GM10847 (cell line): ENCODE measurements around the gene ACY1.

Source experiments
- POLR2A ChIP-seq: IDR thresholded peaks from 2 replicates; pipeline ENCODE4 v1.6.1; 2011; ENCODE audit not compliant: insufficient read length; ENCODE audit errors: extremely low read depth

The ACY1 gene

GRCh38 chr3:52020796-52021195 is 37.5 kb downstream of the ACY1 start:
- TF ChIP-seq POLR2A: no peak

- TF ChIP-seq POLR2A: no peak
Observed at GRCh38 chr3:52021489-52022268, 38.3 kb downstream of the ACY1 start.

GRCh38 chr3:52022323-52023100 is 39.2 kb downstream of the ACY1 start:
- TF ChIP-seq POLR2A: no peak

- TF ChIP-seq POLR2A: no peak
Observed at GRCh38 chr3:52023101-52023770, 39.9 kb downstream of the ACY1 start.

- no peak for TF ChIP-seq POLR2A
Observed at GRCh38 chr3:52023860-52024764, 40.8 kb downstream of the ACY1 start.

- no peak for TF ChIP-seq POLR2A
Observed at GRCh38 chr3:52024765-52025452, 41.6 kb downstream of the ACY1 start.

- TF ChIP-seq POLR2A: no peak
Observed at GRCh38 chr3:52025453-52025852, 42.1 kb downstream of the ACY1 start.

- no peak for TF ChIP-seq POLR2A
Observed at GRCh38 chr3:52026041-52026440, 42.7 kb downstream of the ACY1 start.

- TF ChIP-seq POLR2A: no peak
Observed at GRCh38 chr3:52028572-52028971, 45.2 kb downstream of the ACY1 start.

- TF ChIP-seq POLR2A: no peak
Observed at GRCh38 chr3:52029053-52029452, 45.7 kb downstream of the ACY1 start.

GRCh38 chr3:52029535-52029934 is 46.2 kb downstream of the ACY1 start:
- TF ChIP-seq POLR2A: no peak

GRCh38 chr3:52030714-52031310 is 47.5 kb downstream of the ACY1 start:
- no peak for TF ChIP-seq POLR2A

- no peak for TF ChIP-seq POLR2A
Observed at GRCh38 chr3:52031896-52032295, 48.6 kb downstream of the ACY1 start.
